Stimulated activated CD8-positive, alpha-beta memory T cell treated with anti-CD3 and anti-CD28 coated beads, Interleukin-2, amount 100 ng/mL, for 48 hours (primary cell): ENCODE measurements around the gene UROC1.

Source experiments
- DNase-seq, 2 donors: peaks; one replicate each; pipeline ENCODE4 v3.0.0-alpha.2; 2020; ENCODE audit warnings: low read depth in 2 of 2

Gene UROC1

GRCh38 chr3:126440709-126440995, 76.9 kb downstream of the UROC1 start:
- DNase-seq, result no peak

GRCh38 chr3:126439968-126440708, 77.4 kb downstream of the UROC1 start:
- DNase-seq, result no peak

GRCh38 chr3:126439346-126439967, 78.1 kb downstream of the UROC1 start:
- DNase-seq, result no peak

- no peak for DNase-seq
Observed at GRCh38 chr3:126438746-126439145, 78.8 kb downstream of the UROC1 start.

- DNase-seq, result no peak
Observed at GRCh38 chr3:126438186-126438585, 79.4 kb downstream of the UROC1 start.

- DNase-seq, result no peak
Observed at GRCh38 chr3:126436826-126437717, 80.5 kb downstream of the UROC1 start.

GRCh38 chr3:126435456-126436315, 81.9 kb downstream of the UROC1 start:
- no peak for DNase-seq

- no peak for DNase-seq
Observed at GRCh38 chr3:126434931-126435411, 82.6 kb downstream of the UROC1 start.

GRCh38 chr3:126434264-126434590, 83.3 kb downstream of the UROC1 start:
- no peak for DNase-seq

- DNase-seq, result no peak
Observed at GRCh38 chr3:126433496-126434263, 83.9 kb downstream of the UROC1 start.

- DNase-seq, result no peak
Observed at GRCh38 chr3:126433105-126433430, 84.5 kb downstream of the UROC1 start.

- no peak for DNase-seq
Observed at GRCh38 chr3:126432361-126433104, 85.0 kb downstream of the UROC1 start.
